ENCODE measurements around the gene MRPS18A. TPM values are rescaled to one million over a fixed set of nuclear protein-coding genes. Genes with fewer than 3 reads are reported as not detected.

The MRPS18A gene
- total and polyA plus RNA-seq, 9 of the 15 experiments (the other 6 are each of a cell fraction or from before 2014, with no cell fraction given), result 87.5 to 243 (median 125) TPM

GRCh38 chr6:43702534-43703440 lies 15.2 kb upstream of the MRPS18A start (continued):
- TF ChIP-seq, protein P1, sequence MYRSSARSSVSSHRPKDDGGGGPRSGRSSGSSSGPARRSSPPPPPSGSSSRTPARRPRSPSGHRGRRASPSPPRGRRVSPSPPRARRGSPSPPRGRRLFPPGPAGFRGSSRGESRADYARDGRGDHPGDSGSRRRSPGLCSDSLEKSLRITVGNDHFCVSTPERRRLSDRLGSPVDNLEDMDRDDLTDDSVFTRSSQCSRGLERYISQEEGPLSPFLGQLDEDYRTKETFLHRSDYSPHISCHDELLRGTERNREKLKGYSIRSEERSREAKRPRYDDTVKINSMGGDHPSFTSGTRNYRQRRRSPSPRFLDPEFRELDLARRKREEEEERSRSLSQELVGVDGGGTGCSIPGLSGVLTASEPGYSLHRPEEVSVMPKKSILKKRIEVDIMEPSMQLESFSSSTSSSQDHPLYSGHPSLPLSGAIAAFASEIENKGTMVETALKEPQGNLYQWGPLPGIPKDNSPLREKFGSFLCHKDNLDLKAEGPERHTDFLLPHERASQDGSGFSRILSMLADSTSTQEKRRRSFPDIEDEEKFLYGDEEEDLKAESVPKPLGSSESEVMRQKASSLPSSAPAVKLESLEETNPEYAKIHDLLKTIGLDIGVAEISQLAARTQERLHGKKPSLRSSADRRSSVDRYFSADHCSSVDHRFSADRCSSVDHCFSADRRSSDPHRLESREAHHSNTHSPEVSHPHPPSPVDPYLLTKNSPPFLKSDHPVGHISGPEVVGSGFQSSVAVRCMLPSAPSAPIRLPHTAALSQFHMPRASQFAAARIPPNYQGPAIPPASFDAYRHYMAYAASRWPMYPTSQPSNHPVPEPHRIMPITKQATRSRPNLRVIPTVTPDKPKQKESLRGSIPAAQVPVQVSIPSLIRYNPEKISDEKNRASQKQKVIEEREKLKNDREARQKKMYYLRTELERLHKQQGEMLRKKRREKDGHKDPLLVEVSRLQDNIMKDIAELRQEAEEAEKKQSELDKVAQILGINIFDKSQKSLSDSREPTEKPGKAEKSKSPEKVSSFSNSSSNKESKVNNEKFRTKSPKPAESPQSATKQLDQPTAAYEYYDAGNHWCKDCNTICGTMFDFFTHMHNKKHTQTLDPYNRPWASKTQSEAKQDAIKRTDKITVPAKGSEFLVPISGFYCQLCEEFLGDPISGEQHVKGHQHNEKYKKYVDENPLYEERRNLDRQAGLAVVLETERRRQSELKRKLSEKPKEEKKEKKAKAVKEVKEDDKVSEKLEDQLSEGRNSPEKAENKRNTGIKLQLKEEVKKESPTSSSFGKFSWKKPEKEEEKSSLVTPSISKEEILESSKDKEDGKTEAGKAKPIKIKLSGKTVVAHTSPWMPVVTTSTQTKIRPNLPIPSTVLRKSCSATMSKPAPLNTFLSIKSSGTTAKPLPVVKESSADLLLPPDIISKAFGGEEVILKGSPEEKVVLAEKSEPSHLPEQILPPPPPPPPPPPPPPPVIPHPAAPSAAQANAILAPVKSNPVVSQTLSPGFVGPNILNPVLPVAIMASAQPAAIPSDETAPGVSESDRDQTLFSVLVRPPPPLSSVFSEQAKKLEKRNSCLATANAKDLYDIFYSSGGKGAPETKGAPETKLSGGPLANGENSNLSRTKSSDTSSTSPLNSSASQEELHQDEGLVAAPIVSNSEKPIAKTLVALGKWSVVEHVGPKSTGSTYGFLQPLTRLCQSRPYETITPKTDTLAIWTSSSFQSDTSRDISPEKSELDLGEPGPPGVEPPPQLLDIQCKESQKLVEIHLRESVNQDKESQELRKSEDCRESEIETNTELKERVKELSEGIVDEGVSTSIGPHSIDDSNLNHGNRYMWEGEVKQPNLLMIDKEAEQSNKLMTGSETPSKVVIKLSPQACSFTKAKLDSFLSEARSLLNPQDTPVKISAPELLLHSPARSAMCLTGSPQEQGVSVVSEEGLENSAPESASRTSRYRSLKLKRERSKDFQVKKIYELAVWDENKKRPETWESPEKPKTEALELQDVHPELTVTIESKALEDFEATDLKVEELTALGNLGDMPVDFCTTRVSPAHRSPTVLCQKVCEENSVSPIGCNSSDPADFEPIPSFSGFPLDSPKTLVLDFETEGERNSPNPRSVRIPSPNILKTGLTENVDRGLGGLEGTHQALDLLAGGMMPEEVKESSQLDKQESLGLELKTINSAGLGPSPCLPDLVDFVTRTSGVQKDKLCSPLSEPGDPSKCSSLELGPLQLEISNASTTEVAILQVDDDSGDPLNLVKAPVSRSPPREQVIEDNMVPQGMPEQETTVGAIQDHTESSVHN (IDR thresholded peaks at IDR 0.05; ENCODE audit: borderline replicate concordance in 1 of 2, low read depth in 1 of 2), result peak in 1 of 2 experiments; percentile 55; a peak in 1 of 4 replicates
- peak; percentile 45 for TF ChIP-seq TBP (optimal IDR thresholded peaks at IDR 0.05; ENCODE audit: low read depth, low read length)
- peak; percentile 27; the same call in 1 of the 2 replicates for TF ChIP-seq CTBP1 (IDR thresholded peaks at IDR 0.05; ENCODE audit: borderline replicate concordance)
- no peak for TF ChIP-seq ADNP (tag; IDR thresholded peaks at IDR 0.05)
- TF ChIP-seq PML (IDR thresholded peaks at IDR 0.05; ENCODE audit: low read length), result peak; percentile 73
- no peak for TF ChIP-seq SETDB1 (IDR thresholded peaks at IDR 0.05; ENCODE audit: low read length)
- no peak for TF ChIP-seq CEBPB (tag; IDR thresholded peaks at IDR 0.05)
- TF ChIP-seq RFX7 (CRISPR knock-in tag; IDR thresholded peaks at IDR 0.05), result no peak
- TF ChIP-seq, protein P2, sequence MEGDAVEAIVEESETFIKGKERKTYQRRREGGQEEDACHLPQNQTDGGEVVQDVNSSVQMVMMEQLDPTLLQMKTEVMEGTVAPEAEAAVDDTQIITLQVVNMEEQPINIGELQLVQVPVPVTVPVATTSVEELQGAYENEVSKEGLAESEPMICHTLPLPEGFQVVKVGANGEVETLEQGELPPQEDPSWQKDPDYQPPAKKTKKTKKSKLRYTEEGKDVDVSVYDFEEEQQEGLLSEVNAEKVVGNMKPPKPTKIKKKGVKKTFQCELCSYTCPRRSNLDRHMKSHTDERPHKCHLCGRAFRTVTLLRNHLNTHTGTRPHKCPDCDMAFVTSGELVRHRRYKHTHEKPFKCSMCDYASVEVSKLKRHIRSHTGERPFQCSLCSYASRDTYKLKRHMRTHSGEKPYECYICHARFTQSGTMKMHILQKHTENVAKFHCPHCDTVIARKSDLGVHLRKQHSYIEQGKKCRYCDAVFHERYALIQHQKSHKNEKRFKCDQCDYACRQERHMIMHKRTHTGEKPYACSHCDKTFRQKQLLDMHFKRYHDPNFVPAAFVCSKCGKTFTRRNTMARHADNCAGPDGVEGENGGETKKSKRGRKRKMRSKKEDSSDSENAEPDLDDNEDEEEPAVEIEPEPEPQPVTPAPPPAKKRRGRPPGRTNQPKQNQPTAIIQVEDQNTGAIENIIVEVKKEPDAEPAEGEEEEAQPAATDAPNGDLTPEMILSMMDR (IDR thresholded peaks at IDR 0.05 in 2 of 3, conservative IDR thresholded peaks at IDR 0.05 in 1 of 3; ENCODE audit: insufficient read depth in 2 of 3, low read depth in 1 of 3, low read length in 3 of 3), result no peak
- peak; percentile 82 for TF ChIP-seq EHMT2 (IDR thresholded peaks at IDR 0.05)
- TF ChIP-seq GTF2E2 (tag; IDR thresholded peaks at IDR 0.05), result 0 out of 2 replicates have a peak, but pooled peaks have one; percentile 68
- no peak for TF ChIP-seq NR4A1 (CRISPR knock-in tag; IDR thresholded peaks at IDR 0.05)
- no peak for TF ChIP-seq NR4A1 (tag; IDR thresholded peaks at IDR 0.05)
- no peak for TF ChIP-seq ZNF347 (CRISPR knock-in tag; IDR thresholded peaks at IDR 0.05; ENCODE audit: low read depth)
- TF ChIP-seq, protein P3, sequence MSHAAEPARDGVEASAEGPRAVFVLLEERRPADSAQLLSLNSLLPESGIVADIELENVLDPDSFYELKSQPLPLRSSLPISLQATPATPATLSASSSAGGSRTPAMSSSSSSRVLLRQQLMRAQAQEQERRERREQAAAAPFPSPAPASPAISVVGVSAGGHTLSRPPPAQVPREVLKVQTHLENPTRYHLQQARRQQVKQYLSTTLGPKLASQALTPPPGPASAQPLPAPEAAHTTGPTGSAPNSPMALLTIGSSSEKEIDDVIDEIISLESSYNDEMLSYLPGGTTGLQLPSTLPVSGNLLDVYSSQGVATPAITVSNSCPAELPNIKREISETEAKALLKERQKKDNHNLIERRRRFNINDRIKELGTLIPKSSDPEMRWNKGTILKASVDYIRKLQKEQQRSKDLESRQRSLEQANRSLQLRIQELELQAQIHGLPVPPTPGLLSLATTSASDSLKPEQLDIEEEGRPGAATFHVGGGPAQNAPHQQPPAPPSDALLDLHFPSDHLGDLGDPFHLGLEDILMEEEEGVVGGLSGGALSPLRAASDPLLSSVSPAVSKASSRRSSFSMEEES (CRISPR knock-in tag; IDR thresholded peaks at IDR 0.05), result 0 out of 2 replicates have a peak, but pooled peaks have one; percentile 30
- TF ChIP-seq NUFIP1 (IDR thresholded peaks at IDR 0.05; ENCODE audit: partially characterized antibody), result no peak
